Bronchial epithelial cell (primary cell): ENCODE data around the gene FBXW7. TPM values are rescaled to one million over a fixed set of nuclear protein-coding genes. Genes with fewer than 3 reads are reported as not detected.

Source experiments
- DNase-seq: peaks from one replicate; pipeline ENCODE4 v3.0.0-alpha.2; 2010; ENCODE audit warnings: low read depth
- FAIRE-seq: peaks from 2 replicates; lab custom pipeline; 2011; peaks lifted over from hg19 to GRCh38; lab: Jason Lieb, UNC
- H3K27me3 ChIP-seq: 2 replicates; pipeline ENCODE4 v1.5.1; 2011; ENCODE audit warnings: low read length; ENCODE audit not compliant: control insufficient read depth, insufficient read depth
- H3K36me3 ChIP-seq: 2 replicates; pipeline ENCODE4 v1.5.1; 2011; ENCODE audit warnings: low read length; ENCODE audit not compliant: control insufficient read depth, insufficient read depth
- H3K4me3 ChIP-seq: 2 replicates; pipeline ENCODE4 v1.5.1; 2011; ENCODE audit warnings: mild to moderate bottlenecking, low read depth, low read length, control low read depth
- total RNA-seq: library from RNA; depleted of rRNA; stranded (reverse); fragments of >200 nt; gene quantifications from 2 replicates; pipeline ENCODE4 v1.2.1, GENCODE V29; 2014
- TF ChIP-seq, protein P1 (sequence below): IDR thresholded peaks from 2 replicates; pipeline ENCODE4 v1.5.1; 2011; ENCODE audit warnings: mild to moderate bottlenecking, moderate library complexity, low read length, control low read depth, inconsistent platforms; ENCODE audit not compliant: insufficient read depth, severe bottlenecking

Gene FBXW7
- total RNA-seq, 1 donor from 2014 or later: 145 TPM

DNA sequence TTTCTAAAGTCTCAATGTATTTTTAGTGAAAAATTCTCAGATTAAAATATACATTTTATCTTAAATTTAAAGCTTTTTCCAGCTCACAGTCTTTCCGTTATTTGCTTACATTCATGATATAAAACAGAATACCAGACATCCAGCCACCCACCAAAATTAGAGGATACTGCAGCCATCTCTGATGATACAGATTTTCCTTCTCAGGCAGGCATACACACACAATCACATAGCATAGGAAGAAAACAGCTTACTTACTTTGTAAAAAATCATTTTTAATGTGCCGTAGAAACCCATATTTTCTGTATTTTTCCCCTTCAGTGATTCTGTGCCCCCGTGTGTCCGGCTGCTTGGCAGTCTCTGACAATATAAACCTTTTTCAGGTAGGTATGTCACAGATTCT is 183.7 kb downstream of the FBXW7 start:
- Histone ChIP-seq H3K4me3 (peak overlapping the region; percentile 69), H3K27me3 (no peaks in the 10 kb centered on the region), H3K36me3 (no peaks in the 10 kb centered on the region)
- TF ChIP-seq, protein P1, sequence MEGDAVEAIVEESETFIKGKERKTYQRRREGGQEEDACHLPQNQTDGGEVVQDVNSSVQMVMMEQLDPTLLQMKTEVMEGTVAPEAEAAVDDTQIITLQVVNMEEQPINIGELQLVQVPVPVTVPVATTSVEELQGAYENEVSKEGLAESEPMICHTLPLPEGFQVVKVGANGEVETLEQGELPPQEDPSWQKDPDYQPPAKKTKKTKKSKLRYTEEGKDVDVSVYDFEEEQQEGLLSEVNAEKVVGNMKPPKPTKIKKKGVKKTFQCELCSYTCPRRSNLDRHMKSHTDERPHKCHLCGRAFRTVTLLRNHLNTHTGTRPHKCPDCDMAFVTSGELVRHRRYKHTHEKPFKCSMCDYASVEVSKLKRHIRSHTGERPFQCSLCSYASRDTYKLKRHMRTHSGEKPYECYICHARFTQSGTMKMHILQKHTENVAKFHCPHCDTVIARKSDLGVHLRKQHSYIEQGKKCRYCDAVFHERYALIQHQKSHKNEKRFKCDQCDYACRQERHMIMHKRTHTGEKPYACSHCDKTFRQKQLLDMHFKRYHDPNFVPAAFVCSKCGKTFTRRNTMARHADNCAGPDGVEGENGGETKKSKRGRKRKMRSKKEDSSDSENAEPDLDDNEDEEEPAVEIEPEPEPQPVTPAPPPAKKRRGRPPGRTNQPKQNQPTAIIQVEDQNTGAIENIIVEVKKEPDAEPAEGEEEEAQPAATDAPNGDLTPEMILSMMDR: no peak
- no peak for FAIRE-seq
- DNase-seq: no peak

DNA sequence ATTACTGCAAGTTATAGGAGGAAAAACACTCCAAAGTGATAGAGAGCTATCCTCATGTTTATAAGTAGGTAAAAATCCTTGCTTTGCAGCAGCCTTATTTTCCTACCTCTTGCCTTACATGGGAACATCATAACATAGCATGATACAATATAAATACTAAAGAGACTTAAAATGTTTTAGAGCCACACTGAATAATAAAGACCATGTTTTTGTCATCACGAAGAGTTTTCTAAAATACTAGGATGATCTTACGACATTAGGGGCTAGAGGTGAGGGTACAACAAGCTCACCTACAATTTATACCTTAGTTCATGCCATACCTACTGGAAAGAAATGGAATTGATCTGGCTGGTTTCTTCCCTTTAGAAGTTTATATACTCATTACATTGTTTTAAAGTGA is 184.8 kb downstream of the FBXW7 start:
- TF ChIP-seq, protein P1: no peak
- Histone ChIP-seq H3K36me3 (peaks cover 3% of the 10 kb centered on the region), H3K4me3 (peak overlapping the region; percentile 69), H3K27me3 (no peaks in the 10 kb centered on the region)
- FAIRE-seq (no peak), DNase-seq (no peak)

DNA sequence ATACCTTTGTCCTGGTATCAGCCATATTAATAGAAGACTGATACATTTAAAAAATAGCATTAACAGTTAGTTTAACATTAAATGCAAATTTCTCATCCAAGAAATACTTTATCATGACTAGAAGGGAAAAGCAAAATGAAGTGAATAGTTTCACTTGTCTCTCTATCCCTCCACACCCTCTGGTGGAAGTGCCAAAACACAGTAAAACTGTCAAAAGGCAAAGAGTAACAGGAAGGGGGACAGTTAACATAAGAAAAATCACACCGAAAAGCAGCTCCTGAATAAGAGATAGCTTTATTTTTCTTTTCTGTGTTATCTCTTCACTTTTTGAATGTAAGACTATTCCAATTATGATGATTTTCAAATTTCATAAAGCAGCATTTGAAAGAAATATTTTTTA is 187.2 kb downstream of the FBXW7 start:
- Histone ChIP-seq H3K4me3 (no peak overlapping the region), H3K27me3 (no peaks in the 10 kb centered on the region), H3K36me3 (peaks cover 3% of the 10 kb centered on the region)
- FAIRE-seq: no peak
- TF ChIP-seq, protein P1: peak; percentile 21
- no peak for DNase-seq

DNA sequence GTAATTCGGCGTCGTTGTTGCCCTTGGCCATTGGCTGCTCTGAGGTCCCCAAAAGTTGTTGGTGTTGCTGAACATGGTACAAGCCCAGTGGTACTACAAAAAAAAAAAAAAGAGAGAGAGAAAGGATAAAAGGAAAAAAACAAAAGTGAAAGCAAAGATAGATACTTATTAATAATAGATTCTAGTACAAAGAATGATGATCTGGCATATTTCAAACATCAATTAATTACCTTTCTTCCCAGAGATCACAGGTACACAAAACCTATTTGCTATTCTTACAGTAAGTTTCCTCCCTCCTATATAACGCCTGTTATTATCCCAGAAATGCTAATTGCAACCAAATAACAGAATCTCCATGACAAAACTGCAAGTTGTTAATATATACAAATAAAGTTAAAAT is 188.9 kb downstream of the FBXW7 start:
- FAIRE-seq: no peak
- no peak overlapping the region for H3K4me3 ChIP-seq

DNA sequence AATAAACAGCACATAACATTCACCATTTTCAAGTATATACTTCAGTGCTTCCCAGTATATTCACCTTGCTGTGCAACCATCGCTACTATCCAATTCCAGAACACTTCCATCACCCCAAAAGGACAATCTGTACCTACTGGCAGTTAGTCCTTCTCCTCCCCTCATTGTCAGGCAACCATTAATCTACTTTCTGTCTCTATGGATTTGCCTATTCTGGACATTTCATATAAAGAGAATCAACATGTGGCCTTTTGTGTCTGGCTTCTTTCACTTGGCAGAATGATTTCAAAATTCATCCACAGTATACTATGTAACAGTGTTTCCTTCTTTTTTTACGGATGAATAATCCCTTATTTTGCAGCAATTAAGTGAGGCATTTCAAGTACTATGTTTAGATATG is 189.4 kb downstream of the FBXW7 start:
- no peaks in the 10 kb centered on the region for H3K27me3 ChIP-seq
- TF ChIP-seq, protein P1: no peak
- peaks cover 7% of the 10 kb centered on the region for H3K36me3 ChIP-seq
- DNase-seq: no peak
- H3K4me3 ChIP-seq: no peak overlapping the region
- FAIRE-seq: no peak

More for the DNA sequence above, 188.9 kb downstream of the FBXW7 start:
- no peaks in the 10 kb centered on the region for H3K27me3 ChIP-seq
- H3K36me3 ChIP-seq: peaks cover 7% of the 10 kb centered on the region
- TF ChIP-seq, protein P1: no peak
- DNase-seq: no peak

DNA sequence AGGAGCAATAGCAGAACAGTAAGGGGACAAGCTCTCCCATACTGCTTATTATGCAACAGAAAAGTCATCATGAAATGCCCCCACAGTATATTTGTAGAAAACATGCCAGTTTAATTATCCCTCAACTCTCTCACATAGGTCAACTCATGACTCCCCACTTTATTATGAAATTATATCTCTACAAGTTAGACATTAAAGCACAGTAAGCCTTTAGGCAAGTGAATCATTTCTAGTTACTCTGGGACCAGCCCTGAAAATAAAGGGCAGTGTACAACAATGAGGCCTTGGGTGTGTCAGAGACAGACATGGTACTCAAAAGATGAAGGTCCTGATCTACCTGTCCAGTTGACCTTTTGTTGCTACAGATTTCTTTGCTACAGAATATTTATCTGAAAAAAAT is 191.9 kb downstream of the FBXW7 start:
- Histone ChIP-seq H3K4me3 (no peak overlapping the region), H3K36me3 (peaks cover 9% of the 10 kb centered on the region), H3K27me3 (no peaks in the 10 kb centered on the region)
- FAIRE-seq: no peak
- peak; percentile 60 for DNase-seq
- TF ChIP-seq, protein P1: no peak
